ENCODE results near the gene TERT.
"Not testable (repeated sequence)": the region's sequence is repeated elsewhere in the genome, so short reads cannot be mapped to it uniquely, and the experiment has no call there.

Gene TERT

DNA sequence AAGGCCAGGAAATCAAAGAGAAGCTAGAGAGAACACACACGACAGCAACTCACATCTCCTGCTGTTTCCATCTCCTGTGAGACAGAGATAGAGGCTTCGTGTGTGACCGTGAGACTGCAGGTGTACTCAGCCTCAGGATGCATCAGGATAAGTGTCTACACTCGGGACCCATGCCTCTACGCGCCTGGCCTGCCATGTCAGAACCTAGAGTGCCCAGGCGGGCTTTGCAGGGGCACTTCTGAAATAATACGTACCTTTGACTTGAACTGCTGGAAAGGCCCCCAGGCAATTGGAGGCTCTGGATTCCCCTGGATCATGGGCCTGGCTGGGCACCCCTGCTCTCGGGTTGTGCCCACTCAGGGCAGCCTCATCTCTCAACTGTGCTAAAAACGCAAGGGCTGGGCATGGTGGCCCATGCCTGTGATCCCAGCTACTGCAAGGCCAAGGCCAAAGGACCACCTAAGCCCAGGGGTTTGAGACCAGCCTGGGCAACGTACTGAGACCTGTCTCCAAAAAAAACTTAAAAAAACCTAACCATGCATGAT is 37.1 kb upstream of the TERT start:
- no peak overlapping the region for H3K4me3 ChIP-seq (ENCODE audit: low read depth, low read length)

DNA sequence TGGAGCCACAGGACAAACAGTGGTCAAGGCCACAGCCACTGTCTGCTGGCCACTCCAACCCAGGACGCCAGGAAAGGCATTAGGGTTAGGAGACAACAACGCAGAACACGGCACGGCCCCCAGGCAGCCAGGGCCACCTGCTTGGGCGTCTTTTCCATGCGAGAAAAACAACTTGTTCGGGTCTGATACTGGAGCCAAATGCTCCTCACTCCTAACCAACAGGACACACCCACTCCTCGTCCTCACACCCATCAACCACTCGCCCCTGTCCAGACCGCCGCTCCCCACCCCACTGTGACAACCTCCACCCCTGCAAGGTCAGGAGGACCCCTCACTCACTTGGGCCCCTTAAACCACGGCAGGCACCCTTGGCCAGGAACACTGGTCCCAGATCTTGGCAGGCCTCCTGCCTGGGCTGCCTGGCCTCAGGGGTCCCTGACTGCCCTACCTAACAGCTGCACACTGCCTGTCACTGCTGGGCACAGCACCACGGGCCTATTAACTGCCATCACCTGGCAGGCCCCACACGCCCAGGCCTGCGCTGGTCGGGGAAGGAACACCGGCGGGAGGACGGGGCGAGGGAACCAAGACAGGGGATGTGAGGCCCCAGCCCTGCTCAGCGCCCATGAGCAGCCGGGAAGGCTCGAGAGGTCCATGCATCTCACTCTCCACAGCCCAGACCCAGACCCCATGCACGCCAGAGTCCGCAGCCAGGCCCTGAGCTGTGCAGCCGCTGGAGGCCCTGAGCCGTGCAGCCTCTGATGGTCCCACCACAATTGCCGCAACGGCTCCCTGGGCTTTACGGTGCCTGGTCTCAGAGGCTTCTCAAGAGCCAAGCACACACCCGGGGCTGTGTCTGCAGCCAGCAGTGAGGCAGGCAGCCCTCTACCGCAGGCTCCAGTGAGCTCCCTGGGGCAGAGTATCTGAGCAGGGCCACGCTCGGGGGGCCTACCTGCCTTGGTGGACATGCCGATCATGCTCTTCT is 36.3 kb upstream of the TERT start:
- H3K4me3 ChIP-seq (ENCODE audit: low read depth, low read length), result no peak overlapping the region

DNA sequence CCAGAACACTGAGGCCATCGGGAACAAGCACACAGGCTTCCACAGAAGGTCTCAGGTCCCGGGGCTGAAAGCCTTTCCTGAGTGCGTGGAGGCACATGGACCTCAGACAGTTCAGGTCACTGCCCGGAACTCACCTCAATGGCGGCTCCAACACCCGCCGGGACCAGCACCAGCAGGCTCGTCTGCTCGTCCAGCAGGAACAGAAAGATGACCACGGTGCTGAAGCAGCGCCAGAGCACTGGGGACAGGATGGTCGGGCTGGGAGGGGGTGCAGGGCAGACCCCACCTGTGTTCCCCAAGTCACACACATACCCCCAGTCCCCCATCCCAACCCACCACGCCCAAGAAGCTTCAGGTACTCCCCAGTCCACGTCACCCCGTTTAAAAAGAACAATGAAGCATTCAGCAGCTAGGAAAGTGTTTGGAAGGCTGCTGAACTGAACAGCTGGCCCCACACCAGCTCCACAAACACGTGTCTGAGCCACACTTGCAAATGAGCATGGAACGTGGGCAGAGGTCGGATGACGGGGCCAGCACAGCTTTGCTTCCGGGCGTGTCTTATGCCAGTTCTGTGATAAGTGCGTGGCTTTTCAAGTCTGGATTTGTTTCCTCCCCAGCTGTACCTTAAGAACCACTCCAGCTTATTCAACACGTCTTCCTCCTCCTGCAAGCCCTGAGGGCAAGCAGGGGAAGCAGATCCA is 35.4 kb upstream of the TERT start:
- H3K4me3 ChIP-seq (ENCODE audit: low read depth, low read length), result no peak overlapping the region

DNA sequence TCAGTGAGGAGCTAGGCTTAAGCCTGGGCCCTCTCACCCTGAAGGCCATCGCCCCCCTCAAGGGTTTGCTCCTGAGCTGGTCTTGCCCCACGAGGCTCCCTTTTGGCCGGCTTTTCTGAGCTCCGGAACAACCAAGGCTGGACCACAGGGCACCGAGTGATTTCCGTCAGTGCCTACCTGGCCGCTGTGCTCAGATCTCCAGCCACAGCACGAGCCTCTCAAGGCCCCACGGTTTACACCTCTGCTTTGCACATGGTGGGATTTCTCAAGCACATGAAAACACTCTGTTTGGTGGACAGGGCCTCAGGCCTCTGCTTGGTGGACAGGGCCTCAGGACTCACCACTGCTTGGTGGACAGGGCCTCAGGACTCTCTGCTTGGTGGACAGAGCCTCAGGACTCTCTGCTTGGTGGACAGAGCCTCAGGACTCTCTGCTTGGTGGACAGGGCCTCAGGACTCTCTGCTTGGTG is 34.3 kb upstream of the TERT start:
- no peak overlapping the region for H3K4me3 ChIP-seq (ENCODE audit: low read depth, low read length)

DNA sequence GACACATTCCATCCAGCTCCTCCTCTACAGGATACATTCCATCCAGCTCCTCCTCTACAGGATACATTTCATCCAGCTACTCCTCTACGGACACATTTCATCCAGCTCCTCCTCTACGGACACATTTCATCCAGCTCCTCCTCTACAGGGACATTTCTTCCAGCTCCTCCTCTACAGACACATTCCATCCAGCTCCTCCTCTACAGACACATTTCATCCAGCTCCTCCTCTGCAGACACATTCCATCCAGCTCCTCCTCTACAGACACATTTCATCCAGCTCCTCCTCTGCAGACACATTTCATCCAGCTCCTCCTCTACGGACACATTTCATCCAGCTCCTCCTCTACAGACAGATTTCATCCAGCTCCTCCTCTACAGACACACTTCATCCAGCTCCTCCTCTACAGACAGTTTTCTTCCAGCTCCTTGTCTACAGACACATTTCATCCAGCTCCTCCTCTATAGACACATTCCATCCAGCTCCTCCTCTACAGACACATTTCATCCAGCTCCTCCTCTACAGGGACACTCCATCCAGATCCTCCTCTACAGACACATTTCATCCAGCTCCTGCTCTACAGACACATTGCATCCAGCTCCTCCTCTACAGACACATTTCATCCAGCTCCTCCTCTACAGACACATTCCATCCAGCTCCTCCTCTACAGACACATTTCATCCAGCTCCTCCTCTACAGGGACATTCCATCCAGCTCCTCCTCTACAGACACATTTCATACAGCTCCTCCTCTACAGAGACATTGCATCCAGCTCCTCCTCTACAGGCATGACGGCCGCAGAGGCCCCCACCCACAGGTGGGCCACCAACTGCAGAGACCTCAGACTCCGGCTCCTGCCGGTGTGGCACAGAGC is 33.6 kb upstream of the TERT start:
- not testable (repeated sequence) for H3K4me3 ChIP-seq (ENCODE audit: low read depth, low read length)

DNA sequence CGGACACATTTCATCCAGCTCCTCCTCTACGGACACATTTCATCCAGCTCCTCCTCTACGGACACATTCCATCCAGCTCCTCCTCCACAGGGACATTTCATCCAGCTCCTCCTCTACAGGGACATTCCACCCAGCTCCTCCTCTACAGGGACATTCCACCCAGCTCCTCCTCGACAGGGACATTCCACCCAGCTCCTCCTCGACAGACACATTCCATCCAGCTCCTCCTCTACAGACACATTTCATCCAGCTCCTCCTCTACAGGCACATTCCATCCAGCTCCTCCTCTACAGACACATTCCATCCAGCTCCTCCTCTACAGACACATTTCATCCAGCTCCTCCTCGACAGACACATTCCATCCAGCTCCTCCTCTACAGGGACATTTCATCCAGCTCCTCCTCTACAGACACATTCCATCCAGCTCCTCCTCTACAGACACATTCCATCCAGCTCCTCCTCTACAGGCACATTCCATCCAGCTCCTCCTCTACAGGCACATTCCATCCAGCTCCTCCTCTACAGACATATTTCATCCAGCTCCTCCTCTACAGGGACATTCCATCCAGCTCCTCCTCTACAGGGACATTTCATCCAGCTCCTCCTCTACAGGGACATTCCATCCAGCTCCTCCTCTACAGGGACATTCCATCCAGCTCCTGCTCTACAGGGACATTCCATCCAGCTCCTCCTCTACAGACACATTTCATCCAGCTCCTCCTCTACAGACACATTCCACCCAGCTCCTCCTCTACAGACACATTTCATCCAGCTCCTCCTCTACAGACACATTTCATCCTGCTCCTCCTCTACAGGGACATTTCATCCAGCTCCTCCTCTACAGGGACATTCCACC is 32.3 kb upstream of the TERT start:
- H3K4me3 ChIP-seq (ENCODE audit: low read depth, low read length), result not testable (repeated sequence)

DNA sequence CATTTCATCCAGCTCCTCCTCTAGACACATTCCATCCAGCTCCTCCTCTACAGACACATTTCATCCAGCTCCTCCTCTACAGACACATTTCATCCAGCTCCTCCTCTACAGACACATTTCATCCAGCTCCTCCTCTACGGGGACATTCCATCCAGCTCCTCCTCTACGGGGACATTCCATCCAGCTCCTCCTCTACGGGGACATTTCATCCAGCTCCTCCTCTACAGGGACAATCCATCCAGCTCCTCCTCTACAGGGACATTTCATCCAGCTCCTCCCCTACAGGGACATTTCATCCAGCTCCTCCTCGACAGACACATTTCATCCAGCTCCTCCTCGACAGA is 31.6 kb upstream of the TERT start:
- not testable (repeated sequence) for H3K4me3 ChIP-seq (ENCODE audit: low read depth, low read length)

DNA sequence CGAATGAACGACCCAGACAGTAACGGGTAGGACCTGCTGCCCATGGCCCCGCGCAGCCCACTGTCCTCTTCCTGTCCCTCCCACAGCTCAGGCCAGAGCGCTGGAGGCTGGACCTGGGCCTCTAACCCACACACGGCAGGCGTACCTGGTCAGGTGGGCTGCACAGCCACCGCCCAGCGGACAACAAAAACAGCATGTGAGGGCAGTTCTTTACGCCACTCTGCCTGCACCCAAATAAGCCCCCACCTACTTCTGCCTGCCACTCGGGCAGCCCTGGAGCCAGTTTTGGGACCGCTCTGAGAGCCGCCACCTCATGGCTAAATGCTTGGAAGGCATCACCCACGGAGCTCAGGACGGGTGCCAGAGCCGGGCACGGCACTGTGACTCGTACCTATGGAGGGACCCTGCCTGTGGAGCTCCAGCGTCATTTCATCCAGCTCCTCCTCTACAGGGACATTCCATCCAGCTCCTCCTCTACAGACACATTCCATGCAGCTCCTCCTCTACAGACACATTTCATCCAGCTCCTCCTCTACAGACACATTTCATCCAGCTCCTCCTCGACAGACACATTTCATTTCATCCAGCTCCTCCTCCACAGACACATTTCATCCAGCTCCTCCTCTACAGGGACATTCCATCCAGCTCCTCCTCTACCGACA is 31.1 kb upstream of the TERT start:
- H3K4me3 ChIP-seq (ENCODE audit: low read depth, low read length), result no peak overlapping the region

DNA sequence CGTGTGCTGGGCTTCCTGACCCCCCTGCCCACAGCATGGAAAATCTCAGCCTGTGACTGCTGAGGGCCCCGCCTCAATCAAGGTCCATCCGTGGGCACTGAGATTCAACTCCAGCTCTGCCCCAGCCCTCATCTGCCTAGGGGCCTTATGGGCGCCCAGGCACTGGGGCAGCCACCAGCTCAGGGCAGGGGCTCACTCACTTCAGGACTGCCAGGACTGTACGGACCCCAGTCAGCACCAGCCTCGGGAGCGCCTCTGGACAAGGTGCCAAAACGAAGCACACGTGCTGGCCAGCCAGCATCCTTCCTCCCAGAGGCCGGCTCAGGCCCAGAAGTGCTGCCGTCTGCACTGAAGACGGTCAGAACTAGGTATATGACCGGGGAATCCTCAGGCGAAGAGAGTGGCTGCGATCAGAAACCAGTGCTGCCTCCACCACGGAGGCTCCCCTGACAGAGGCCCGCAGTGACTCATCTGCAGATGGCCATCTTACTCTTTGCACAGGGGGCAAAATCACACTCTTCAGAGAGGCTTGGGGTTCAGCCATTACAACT is 30.4 kb upstream of the TERT start:
- no peak overlapping the region for H3K4me3 ChIP-seq (ENCODE audit: low read depth, low read length)

DNA sequence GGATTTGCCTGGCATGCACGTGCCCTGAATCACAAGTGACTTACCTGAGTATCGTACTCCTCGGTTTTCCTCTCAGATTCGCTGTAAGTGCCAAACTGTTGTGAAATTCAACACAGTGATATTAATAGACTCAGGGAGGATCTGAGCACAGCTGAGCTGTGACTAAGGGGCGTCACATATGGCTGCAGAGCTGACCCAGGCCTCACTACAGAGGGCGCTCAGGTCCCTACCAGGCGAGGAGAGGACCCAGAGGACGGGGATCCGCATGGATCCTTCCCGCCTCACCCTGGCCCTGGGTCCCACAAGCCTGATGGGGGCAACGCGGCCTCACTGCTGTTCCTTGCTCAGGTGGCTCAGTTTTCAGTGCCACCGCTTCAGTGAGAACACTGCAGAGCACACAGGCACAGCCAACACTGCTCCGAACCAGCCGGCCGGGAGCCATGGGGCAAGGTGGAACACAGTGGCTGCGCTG is 29.9 kb upstream of the TERT start:
- H3K4me3 ChIP-seq (ENCODE audit: low read depth, low read length), result no peak overlapping the region

DNA sequence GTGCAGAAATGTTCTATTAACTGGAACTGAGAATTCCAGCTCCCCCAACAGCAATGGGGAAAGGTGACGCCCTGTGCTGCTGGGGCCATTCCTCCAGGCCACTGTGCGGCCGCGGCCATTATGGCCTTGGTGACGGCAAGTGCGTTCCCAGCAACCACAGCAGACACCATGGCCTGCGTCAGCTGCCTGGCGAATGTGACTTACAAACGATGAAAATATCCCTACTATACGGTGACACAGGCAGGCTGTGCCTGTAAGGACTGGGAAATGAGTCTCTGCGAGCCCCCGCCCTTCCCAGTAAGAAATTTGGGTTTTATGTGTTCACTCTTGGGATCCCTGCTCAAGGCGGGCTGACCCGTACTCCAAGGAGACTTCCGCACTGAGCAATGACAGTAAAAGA is 29.4 kb upstream of the TERT start:
- H3K4me3 ChIP-seq (ENCODE audit: low read depth, low read length), result no peak overlapping the region

DNA sequence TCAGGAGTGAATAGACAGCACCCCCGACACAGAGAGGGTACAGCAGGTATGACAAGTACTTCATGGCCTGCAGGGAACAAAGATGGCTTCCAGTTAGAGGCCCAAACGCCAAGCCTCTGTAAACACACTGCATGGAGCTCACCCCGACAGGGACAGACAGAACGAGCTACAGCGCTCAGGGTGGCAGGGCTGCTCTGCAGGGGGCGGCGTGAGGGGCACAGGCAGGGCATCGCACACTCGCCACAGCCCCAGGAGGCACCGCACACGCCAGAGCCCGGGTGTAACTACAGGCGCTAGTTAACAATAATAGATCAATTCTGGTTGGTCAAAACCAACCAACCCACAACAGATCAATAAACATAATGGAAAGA is 28.9 kb upstream of the TERT start:
- H3K4me3 ChIP-seq (ENCODE audit: low read depth, low read length), result no peak overlapping the region

DNA sequence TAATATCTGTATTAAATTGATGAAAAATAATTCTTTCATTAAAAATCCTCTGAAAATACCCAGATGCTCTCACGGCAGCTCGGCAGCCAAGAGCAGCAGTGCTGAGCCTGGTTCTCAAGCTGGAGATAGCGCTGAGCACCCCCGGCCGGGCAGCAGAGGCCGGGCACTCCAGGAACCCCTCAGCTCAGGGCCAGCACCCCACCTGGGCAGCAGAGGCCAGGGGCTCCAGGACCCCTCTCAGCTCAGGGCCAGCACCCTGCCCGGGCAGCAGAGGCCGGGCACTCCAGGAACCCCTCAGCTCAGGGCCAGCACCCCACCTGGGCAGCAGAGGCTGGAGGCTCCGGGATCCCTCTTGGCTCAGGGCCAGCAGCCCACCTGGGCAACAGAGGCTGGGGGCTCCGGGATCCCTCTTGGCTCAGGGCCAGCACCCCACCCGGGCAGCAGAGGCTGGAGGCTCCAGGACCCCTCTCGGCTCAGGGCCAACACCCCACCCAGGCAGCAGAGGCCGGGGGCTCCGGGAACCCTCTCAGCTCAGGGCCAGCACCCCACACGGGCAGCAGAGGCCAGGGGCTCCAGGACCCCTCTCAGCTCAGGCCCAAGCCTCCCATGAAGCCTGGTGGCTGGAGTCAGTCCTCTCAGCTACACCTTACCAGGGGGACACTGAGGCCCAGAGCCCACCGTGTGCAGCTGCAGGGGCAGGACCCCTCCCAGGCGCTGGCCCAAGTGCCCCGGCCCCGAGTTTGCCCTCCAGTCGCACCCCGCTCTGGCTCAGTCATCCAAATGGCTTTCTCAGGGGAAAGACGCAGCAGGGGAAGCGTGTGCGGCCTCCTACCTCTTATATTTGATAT is 28.3 kb upstream of the TERT start:
- no peak overlapping the region for H3K4me3 ChIP-seq (ENCODE audit: low read depth, low read length)

DNA sequence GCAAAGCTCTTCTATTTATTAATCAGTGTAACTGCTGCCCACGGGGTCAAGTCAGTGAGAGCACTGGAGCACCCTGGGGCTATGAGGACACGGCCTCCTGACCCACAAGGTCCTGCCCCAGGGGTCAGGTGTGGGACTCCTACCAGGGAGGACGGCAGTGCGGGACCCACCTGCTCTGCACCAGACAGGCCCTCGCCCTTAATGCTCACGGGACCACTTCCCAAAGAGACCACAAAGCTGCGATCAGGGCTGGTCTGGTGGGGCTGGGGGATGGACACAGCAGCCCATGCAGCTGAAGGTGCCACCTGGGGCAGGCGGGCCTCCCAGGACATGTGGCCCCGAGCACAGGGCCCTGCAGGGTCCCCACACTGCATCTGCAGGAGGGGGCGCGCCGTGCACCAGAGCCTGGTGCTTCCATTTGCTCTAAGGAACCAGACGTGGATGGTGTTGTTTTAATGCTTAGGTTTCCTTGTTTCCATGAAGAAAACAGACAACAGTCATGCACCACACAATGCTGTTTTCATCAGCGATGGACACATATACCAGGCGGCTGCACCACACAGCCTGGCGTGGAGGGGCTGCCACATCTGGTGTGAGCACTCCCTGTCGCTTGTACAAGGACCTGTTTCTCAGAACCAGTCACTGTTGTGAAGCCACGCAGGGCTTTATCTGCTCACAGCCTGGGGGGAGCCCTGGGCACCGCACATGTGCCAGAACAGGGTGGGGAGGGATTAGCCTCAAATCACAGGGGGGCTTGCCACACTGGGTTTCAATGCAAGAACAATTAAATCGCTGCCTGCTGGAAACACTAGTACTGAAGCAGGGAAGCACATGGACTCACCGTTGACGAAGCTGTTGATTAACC is 27.4 kb upstream of the TERT start:
- no peak overlapping the region for H3K4me3 ChIP-seq (ENCODE audit: low read depth, low read length)

DNA sequence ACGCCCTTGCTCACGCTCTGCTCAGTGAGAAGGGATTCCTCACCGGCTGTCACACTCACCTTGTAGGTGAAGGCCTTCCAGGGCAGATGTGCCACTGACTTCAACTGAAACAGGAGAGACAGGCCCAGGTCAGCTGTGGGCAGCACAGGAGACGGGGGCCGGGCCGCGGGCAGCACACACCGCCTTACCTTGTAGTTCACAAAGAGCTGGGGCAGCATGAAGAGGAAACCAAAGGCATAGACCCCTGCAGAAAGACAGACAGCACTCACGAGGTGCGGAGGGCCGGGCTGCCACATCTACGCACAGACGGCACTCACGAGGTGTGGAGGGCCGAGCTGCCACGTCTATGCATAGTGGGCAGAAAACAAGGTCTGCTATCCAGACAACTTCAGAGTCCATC is 26.7 kb upstream of the TERT start:
- no peak overlapping the region for H3K4me3 ChIP-seq (ENCODE audit: low read depth, low read length)

DNA sequence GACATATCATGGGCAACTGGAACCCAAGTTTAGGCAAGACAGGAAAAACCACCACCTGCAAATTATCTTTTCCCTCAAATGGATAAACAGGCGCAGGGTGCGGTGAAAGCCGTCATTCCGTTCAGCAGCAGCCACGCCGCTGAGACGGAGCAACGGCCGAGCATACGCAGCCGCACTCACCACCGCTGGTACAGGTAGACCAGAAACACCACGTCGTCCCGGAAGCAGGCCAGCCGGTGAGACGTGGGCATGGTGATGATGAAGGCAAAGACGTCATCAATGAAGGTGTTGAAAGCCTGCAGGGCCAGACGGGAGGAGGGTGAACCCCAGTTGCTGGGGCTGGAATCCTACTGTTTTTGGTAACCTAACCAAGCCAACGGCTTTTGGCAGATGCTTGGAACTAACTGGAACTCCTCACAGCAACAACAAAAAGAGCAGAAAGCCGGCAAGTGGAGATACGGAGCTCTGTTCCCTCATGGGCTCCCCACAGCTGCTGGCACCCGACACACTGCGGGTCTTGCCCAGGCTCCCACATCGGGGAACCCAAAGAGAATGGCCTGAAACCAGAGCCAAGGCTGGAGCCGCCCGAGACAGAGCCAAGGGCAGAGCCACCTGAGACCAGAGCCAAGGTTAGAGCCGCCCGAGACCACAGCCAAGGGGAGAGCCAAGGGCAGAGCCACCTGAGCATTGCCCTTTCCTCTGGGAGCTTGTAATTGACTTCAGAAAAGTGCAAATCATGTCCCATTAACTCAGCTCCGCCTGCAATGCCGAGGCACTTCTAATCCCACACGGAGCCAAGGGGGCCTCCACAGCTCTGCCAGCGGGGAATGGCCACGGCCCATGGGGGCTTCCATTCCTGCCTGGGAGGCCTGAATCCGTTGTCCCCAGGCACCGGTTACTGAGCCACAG is 25.8 kb upstream of the TERT start:
- no peak overlapping the region for H3K4me3 ChIP-seq (ENCODE audit: low read depth, low read length)
